GM19455 (cell line): ENCODE data around the gene MTCH2.

Source experiments
- ATAC-seq: cut with Tn5 transposase; IDR thresholded peaks from one replicate; pipeline ENCODE4 v1.9.1; 2021; ENCODE audit not compliant: unreplicated experiment

Gene MTCH2

GRCh38 chr11:47591764-47592163 lies 50.6 kb downstream of the MTCH2 start:
- no peak for ATAC-seq

GRCh38 chr11:47589977-47590861 lies 52.1 kb downstream of the MTCH2 start:
- ATAC-seq = no peak

GRCh38 chr11:47589584-47589976 lies 52.8 kb downstream of the MTCH2 start:
- no peak for ATAC-seq

- no peak for ATAC-seq
Observed at GRCh38 chr11:47589118-47589517, 53.2 kb downstream of the MTCH2 start.

- no peak for ATAC-seq
Observed at GRCh38 chr11:47587723-47588326, 54.5 kb downstream of the MTCH2 start.

GRCh38 chr11:47587039-47587716 lies 55.2 kb downstream of the MTCH2 start:
- no peak for ATAC-seq

GRCh38 chr11:47586098-47586855 lies 56.1 kb downstream of the MTCH2 start, which contains the start of gene FAM180B:
Gene FAM180B, plus strand, starts transcription at chr11:47586678. Its CDS starts 91 bp downstream, at chr11:47586769.
- ATAC-seq = no peak

- no peak for ATAC-seq
Observed at GRCh38 chr11:47583844-47584243, 58.5 kb downstream of the MTCH2 start.

GRCh38 chr11:47578524-47579494 lies 63.5 kb downstream of the MTCH2 start, which contains the start of the genes KBTBD4 and NDUFS3:
Gene KBTBD4, minus strand, starts transcription at chr11:47578970. Its CDS starts 19 bp downstream, at chr11:47578951.
Gene NDUFS3, plus strand, starts transcription at chr11:47579074. Its CDS starts 18 bp downstream, at chr11:47579092.
- ATAC-seq = peak; percentile 91

GRCh38 chr11:47577460-47578041 lies 64.8 kb downstream of the MTCH2 start:
- no peak for ATAC-seq

GRCh38 chr11:47573321-47573720 lies 69.0 kb downstream of the MTCH2 start:
- ATAC-seq = no peak

GRCh38 chr11:47572715-47573255 lies 69.6 kb downstream of the MTCH2 start:
- ATAC-seq = no peak

GRCh38 chr11:47571895-47572294 lies 70.5 kb downstream of the MTCH2 start:
- ATAC-seq = no peak

GRCh38 chr11:47571357-47571729 lies 71.0 kb downstream of the MTCH2 start:
- ATAC-seq = no peak

GRCh38 chr11:47570651-47571356 lies 71.6 kb downstream of the MTCH2 start:
- no peak for ATAC-seq

- no peak for ATAC-seq
Observed at GRCh38 chr11:47569646-47570045, 72.7 kb downstream of the MTCH2 start.
